Hindlimb muscle (tissue), 1 donor: ENCODE results near the gene TNFAIP3. TPM values are rescaled to one million over a fixed set of nuclear protein-coding genes. Genes with fewer than 3 reads are reported as not detected.
"Not testable (repeated sequence)": the region's sequence is repeated elsewhere in the genome, so short reads cannot be mapped to it uniquely, and the experiment has no call there.

ENCODE experiments used
- DNase-seq: peaks from one replicate; pipeline ENCODE4 v3.0.0-alpha.2; 2013
- polyA plus RNA-seq: library from polyadenylated mRNA; unstranded; fragments of 120-200 nt; gene quantifications from one replicate; pipeline ENCODE4 v1.2.1, GENCODE V29; 2013; ENCODE audit not compliant: insufficient read length

The TNFAIP3 gene
- 17.4 TPM for polyA plus RNA-seq

DNA sequence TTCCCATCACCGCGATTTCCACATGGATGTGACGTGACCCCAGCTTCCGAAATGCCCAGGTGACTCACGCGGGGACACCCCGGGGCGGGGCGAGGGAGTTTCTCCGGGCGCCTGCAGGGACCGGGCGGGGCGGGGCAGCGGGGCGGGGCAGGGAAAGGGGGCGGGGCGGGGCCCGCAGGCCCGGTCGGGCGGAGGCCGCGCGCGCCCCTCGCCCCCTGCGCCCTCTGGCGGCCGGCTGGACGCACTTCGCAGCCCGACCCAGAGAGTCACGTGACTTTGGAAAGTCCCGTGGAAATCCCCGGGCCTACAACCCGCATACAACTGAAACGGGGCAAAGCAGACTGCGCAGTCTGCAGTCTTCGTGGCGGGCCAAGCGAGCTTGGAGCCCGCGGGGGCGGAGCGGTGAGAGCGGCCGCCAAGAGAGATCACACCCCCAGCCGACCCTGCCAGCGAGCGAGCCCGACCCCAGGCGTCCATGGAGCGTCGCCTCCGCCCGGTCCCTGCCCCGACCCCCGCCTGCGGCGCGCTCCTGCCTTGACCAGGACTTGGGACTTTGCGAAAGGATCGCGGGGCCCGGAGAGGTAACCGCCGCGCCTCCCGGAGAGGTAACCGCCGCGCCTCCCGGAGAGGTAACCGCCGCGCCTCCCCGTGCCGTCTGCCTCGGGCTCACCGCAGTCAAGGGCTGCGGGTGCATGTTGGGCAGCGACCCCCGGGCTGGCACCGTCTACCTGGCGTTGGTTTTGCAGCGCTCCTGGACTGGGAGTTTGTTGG lies at the start of gene TNFAIP3:
Gene TNFAIP3, plus strand, starts transcription at position 346 of the 771 bp plus-strand sequence. CDS start 3,969 bp downstream, outside the sequence.
- peak; percentile 95 for DNase-seq

DNA sequence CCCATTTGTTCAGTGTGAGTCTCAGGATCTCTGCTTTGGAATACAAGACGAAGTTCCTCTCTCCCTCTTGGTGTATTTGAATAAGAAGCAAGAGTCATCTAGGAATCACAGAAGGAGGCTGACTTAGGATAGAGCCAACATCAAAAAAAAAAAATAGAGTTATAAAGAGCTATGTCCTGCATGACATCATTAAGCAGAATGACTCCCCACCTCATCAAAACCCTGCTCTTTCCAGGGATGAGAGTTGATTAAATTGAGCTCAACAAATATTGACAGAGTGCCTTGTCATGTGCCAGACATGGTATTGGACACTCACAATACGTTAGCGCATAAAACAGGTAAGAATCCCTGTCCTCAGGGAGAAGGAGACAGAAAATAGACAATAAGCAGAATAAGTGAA lies 48.6 kb upstream of the TNFAIP3 start:
- DNase-seq, result no peak

DNA sequence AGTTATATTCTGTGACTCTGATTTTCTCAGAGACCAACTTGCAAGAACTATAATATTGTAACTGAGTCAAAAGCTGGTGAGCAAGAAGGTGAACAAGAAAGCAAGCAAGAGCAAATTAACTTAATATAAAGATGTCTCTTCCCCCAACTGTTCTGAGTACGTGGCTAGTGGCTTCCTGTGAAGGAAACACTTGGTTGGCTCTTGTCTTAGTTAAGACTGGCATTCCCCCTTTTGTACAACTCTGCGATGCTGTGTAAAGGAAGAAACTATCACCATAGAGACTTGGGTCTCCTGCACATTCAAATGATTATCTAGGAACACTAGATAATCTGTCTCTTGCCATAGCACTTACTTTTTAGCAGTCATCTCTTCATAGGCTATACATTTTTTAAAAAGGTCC lies 47.3 kb upstream of the TNFAIP3 start:
- DNase-seq, result no peak

DNA sequence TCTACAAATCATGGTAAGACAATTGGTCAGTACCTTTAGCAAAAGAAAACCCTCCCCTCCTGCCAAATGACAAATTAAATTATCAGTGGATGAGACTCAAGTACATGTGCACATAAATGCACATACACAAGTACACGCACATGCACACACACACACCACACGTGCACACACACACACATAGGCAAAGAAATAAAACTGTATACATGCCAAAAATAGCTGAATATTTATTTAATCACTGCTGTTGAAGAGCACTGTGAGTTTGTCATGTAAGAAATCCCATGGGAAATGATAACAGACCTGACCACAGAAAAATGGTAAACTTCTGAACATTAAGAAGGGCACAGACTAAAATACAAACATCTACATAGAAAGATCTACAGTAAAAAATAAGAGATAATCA lies 46.6 kb upstream of the TNFAIP3 start:
- DNase-seq, result no peak

DNA sequence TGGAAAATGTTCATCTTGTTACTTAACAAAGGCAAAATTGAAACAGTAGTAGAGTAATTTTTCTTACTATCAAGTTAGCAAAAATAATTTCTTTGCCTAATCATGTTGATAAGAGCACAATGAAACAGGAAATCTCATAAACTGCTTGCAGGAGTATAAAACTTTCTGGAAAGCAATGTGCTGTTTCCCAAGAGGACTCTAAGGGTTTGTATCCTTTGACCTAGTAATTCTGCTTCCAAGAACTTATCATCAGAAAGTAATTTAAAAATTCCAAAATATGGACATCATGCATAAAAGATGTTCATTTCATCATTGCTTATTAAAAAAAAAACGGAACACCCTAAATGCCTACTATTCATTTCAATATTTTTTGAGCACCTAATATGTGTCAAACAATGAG lies 46.1 kb upstream of the TNFAIP3 start:
- DNase-seq, result peak; percentile 52

DNA sequence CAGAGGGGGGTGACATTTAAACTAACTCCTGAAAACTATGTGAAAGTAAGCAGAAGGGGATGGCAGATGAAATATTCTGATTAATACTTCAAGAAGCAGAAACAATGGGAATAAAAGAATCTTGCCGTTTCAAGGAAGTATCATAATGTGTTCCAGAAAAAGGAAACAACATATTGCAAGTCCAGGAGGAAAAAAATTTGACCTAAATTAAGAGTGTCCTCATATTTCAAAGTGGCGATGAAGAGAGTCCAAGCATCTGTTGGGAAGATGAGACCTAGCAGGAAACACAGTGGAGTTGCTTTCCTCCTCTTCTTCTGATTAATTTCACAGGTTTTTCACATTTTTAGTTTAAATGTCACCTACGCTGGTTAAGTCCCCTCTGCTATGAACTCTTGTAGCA lies 45.6 kb upstream of the TNFAIP3 start:
- DNase-seq, result no peak

DNA sequence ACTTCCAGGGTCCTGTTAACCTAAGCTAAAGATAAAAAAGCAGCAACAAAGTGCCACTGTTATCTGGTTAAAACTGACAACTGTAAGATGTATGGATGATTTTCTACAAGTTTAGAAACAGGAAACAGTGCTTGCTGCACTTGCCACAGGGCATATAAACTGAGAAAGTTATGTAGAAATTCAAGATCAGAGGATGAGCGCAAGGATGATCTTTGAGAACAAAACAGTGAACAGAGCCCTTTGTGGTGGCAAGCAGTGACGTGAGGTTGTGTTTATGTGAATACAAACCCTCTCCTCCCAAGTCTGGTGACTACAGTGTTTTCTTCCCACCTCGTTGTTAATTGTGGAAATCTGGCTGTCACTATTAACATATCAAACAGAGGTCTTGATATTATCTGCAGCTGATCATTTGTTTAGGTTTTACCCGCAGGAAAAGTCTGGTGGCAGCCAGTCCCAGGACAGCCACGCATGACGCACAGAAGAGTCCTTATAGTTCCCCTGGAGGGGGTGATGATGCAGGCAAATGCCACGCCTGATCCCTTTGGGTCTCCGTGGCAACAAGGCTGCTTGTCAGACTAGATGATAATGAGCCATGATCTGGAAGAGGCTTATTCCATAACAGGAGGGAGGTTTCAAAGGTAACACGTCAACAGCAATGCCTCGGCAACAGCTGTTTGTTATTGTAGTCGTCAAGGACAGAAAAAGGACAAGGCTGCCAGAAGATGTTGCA lies 43.1 kb upstream of the TNFAIP3 start:
- peak; percentile 69 for DNase-seq

DNA sequence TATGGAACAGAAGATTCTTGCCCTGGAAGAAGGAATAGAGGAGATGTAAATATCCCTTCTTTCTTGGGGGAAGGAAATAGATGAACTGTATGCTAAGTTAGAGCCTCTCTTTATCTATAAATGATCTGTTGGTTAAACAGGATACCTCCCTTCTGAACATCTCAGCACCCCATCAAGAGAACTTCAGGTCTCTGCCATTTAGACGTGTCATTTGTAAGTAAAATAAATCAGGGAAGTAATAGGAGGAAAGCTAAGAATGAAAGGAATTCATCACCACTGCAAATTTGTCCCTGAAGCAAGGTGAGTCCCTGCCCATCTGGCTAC lies 42.5 kb upstream of the TNFAIP3 start:
- DNase-seq, result no peak

DNA sequence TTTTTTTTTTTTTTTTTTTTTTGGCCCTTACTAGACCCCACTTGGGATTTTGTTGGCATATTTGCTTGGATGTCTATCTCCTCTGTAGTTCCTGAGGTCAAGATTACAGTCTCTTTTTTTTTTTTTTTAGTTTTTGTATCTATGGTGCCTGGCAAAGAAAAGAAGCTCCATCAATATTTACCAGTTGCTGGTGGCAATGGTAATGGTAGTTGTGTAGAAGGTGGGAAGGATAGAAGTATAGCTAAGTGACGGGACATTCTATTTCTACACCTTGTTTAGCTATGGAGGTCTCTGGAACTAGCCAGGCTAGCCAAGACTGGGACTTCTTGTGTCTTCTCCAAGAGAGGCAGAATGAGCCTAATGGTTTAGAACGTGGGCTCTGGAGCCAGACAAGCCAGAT lies 42.2 kb upstream of the TNFAIP3 start:
- no peak for DNase-seq

DNA sequence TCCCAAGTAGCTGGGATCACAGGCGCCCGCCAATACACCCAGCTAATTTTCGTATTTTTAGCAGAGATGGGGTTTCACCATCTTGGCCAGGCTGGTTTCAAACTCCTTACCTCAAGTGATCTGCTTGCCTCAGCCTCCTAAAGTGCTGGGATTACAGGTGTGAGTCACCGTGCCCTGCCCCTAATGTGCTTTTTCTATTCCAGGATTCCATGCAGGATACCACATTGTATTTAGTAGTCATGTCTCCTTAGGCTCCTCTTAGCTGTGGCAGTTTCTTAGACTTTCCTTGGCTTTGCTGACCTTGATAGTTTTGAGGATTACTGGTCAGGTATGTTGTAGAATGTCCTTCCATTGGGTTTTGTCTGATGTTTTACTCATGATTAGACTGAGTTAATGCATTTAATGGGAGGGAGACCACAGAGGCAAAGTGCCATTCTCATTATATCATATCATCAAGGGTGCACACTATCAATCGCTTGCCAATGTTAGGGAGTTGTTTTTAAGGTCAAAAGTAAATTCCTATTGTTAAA lies 39.6 kb upstream of the TNFAIP3 start:
- no peak for DNase-seq

DNA sequence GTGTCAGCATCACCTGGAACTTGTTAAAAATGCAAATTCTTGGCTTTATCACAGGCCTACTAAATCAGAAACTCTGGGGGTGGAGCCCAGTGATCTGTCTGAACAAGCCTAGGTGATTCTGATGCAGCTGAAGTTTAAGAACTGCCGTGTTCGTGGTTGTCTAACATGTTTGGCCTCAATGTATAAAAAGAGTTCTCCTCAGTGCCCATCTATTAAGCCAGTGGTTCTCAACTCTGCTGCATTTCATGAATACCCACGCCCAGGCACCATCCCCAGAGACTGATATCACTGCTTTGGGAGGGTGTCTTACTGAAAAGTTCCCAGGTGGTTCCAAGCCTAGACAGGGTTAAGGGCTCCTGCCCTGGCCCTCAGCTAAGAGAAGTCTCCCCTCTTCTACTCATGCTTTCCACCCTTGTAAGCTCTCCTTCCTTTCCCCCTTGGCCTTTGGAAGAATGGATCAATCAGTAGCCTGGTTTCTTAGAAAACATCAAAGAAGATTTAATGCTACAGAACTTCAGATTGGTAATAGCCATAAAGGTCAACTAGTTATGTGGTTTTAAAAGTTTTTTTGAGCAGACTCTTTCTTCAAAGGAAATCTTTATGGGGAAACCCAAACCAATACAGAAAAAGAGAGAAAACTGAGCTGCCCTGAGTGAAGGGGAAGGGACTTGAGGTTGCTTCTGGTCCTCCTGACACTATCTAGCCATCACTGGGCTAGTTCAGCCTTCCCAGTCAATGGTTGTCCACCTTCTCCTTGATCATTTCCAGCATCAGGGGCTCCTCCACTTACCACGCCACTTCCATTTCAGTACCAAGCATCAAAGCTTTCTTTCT lies 38.9 kb upstream of the TNFAIP3 start:
- DNase-seq, result no peak

DNA sequence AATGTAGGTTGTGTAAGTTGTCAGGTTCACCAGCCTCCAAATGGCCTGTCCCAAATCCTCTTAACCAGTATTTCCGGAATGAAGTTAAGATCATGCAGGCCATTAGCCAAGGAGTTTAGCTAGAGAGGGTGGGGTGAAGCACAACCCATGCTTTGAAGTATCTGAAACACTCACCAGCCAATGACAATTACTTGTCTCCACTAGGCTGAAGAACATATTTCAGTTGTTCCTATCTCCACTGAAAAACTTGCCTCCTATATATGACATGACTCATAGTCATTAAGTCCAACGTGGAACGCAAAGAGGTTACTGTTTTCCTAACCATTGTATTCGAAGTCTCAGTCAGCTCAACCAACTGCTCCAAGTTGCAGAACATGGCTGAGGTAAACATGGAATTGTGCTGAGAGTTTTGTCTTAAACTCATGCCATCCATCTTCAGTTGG lies 37.4 kb upstream of the TNFAIP3 start:
- DNase-seq, result no peak

DNA sequence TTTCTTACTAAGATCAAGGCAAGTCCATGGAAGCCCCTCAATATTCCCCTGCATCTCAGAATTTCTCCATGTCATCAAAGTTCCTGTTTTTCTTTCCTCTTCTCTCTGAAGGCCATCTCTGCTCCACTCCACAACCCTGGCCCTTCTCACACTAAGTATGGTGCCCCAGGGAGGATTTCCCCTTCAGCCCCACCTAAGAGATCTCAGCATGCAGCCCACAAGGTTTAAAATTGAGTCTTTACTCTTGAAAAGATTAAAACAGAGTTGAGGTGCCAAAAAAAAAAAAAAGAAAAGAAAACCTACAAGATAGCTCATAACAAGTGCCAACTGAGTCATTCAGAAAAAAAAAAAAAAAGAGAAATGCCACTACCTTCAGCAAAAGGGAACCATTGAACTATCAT lies 36.5 kb upstream of the TNFAIP3 start:
- DNase-seq, result no peak

DNA sequence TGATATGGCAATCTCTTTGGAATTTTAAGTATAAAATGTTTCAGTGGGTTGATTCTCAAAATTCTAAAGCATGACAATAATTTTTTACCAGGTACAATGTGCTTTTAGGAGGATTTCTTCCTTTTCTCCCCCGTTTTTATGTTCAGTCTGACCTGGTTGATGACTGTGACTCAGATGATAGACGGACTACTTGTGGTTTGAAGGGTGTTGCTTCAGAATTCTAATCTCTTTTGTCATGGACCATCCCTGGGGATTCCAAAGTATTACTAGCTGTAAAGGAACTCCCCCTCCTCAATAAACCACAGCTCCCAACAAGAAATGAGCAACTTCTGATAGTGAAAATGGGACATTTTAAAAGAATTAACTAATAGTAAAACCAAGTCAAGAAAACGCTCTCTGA lies 34.9 kb upstream of the TNFAIP3 start:
- DNase-seq, result no peak

DNA sequence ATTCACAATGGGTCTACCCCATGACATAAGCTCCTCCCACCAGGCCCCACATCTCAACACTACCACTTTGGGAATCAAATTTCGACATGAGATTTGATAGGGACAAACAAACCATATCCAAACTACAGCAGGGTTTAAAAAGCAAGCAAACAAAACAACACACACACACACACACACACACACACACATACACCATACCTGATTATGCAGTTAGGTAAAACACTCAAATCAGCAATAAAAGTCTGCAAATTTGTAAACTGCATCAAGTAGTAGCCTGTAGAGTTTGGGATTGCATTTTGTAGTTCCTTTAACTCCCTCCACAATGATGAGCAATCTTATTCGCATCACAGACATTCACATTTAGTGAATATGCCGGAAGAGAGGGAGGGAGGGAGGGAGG lies 32.6 kb upstream of the TNFAIP3 start:
- no peak for DNase-seq

DNA sequence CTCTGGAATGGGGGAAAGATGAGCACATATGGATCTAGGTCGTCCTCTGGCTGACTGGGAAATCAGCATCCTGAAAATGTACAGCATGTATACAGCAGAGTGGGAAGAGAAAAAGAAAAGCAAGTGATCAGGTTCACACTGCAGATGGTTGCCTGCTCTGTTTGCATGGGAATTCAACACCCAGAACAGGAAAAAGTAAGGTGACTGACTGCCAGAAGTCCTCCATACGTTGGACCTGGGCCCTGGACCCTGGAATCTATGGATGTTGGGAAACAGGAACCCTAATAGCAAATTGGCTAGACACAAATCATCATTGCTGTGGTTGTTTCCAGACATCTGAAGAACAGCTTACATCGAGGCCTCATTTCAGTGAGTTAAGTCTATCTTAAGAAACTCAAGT lies 30.3 kb upstream of the TNFAIP3 start:
- no peak for DNase-seq

DNA sequence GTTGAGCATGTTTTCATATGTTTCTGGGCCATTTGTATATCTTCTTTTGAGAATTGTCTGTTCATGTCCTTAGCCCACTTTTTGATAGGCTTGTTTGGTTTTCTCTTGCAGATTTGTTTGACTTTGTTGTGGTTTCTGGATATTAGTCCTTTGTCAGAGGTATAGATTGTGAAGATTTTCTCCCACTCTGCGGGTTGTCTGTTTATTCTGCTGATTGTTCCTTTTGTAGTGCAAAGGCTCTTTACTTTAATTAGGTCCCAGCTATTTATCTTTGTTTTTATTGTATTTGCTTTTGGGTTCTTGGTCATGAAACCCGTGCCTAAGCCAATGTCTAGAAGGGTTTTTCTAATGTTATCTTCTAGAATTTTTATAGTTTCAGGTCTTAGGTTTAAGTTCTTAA lies 29.0 kb upstream of the TNFAIP3 start:
- DNase-seq, result not testable (repeated sequence)

DNA sequence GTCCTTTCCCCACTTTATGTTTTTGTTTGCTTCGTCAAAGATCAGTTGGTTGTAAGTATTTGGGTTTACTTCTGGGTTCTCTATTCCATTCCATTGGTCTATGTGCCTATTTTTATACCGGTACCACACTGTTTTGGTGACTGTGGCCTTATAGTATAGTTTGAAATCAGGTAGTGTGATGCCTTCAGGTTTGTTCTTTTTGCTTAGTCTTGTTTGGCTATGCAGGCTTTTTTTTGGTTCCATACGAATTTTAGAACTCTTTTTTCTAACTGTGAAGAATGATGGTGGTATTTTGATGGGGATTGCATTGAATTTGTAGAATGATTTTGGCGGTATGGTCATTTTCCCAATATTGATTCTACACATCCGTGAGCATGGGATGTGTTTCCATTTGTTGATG lies 28.5 kb upstream of the TNFAIP3 start:
- not testable (repeated sequence) for DNase-seq

DNA sequence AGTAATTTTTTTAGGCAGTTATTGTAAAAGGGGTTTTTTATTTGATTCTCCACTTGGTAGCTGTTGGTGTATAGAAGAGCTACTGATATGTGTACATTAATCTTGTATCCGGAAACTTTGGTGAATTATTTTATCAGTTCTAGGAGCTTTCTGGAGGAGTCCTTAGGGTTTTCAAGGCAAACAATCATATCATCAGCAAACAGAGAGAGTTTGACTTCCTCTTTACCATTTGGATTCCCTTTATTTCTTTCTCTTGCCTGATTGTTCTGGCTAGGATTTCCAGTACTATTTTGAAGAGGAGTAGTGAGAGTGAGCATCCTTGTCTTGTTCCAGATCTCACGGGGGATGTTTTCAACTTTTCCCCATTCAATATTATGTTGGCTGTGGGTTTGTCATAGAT lies 28.0 kb upstream of the TNFAIP3 start:
- DNase-seq, result no peak

DNA sequence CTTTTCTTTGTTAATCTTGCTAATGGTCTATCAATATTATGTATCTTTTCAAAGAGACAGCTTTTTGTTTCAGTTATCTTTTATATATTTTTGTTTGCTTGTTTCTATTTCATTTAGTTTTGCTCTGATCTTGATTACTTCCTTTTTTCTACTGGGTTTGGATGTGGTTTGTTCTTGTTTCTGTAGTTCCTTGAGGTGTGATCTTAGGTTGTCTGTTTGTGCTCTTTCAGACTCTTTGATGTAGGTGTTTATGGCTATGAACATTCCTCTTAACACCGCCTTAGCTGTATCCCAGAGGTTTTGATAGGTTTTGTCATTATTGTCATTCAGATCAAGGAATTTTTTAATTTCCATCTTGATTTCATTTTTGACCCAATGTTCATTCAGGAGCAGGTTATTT lies 26.8 kb upstream of the TNFAIP3 start:
- DNase-seq, result no peak

DNA sequence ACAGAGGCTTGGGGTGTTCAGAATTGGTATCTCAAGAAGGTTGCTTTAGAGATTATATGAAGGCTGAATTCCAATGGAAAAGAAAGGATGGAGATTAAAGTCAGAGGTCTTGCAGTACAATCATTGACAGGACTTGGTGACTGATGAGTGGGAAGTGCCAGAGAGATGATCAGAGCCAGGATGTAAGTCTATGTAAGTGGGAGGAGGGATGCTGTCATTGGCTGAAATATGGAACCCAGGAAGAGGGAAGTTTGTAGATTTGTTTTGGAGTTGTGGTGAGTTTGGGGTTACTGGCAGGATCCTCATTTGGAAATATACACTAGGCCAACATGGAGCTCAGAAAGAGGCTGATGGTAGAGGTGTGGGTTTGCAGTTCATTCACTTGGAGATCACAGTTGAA lies 23.8 kb upstream of the TNFAIP3 start:
- DNase-seq, result no peak

DNA sequence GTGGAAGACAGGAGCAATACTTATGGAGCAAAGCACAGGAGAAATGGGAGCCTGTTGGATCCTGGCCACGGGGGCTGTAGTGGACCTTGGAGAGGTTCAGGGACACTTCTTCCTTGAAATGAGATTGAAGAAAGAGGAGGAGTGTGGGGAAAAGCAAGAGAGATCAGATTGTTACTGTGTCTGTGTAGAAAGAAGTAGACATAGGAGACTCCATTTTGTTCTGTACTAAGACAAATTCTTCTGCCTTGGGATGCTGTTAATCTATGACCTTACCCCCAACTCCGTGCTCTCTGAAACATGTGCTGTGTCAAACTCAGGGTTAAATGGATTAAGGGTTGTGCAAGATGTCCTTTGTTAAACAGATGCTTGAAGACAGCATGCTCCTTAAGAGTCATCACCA lies 22.7 kb upstream of the TNFAIP3 start:
- DNase-seq, result not testable (repeated sequence)

DNA sequence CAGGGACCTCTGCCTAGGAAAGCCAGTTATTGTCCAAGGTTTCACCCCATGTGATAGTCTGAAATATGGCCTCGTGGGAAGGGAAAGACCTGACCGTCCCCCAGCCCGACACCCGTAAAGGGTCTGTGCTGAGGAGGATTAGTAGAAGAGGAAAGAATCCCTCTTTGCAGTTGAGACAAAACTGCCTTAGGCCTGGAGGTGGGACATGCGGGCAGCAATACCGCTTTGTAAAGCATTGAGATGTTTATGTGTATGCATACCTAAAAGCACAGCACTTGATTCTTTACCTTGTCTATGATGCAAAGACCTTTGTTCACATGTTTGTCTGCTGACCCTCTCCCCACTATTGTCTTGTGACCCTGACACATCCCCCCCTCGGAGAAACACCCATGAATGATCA lies 22.3 kb upstream of the TNFAIP3 start:
- DNase-seq, result not testable (repeated sequence)
